Small intestine (tissue), 7 donors: Measurements from ENCODE around the gene PRKG2. TPM values are rescaled to one million over a fixed set of nuclear protein-coding genes. Genes with fewer than 3 reads are reported as not detected.

Source experiments
- DNase-seq, 2 donors: peaks; one replicate each; pipeline versions ENCODE4 v3.0.0 to v3.0.0-alpha.2; 2013
- FAIRE-seq: peaks from 2 replicates; lab custom pipeline; 2012; peaks lifted over from hg19 to GRCh38; lab: Jason Lieb, UNC
- H3K27ac ChIP-seq, 3 donors: one replicate each; pipeline ENCODE4 v1.5.1; 2013; ENCODE audit warnings: low read length in 2 of 3, mild to moderate bottlenecking in 2 of 3, control low read depth in 1 of 3, inconsistent platforms in 1 of 3, low read depth in 1 of 3, moderate library complexity in 1 of 3
- H3K27me3 ChIP-seq, 3 donors: one replicate each; pipeline ENCODE4 v1.6.1; 2013; ENCODE audit warnings: low read length in 3 of 3, inconsistent platforms in 1 of 3; ENCODE audit not compliant: control insufficient read depth in 3 of 3, insufficient read depth in 3 of 3
- H3K36me3 ChIP-seq, 3 donors: one replicate each; pipeline ENCODE4 v1.6.1; 2013; ENCODE audit warnings: low read length in 3 of 3, inconsistent platforms in 1 of 3, low read depth in 1 of 3, mild to moderate bottlenecking in 1 of 3, moderate library complexity in 1 of 3; ENCODE audit not compliant: control insufficient read depth in 3 of 3, insufficient read depth in 2 of 3
- H3K4me1 ChIP-seq, 3 donors: one replicate each; pipeline ENCODE4 v1.6.1; 2013; ENCODE audit warnings: low read length in 2 of 3, inconsistent platforms in 1 of 3, low read depth in 1 of 3, mild to moderate bottlenecking in 1 of 3, moderate library complexity in 1 of 3; ENCODE audit not compliant: control insufficient read depth in 3 of 3, insufficient read depth in 2 of 3
- H3K4me3 ChIP-seq, 3 donors: one replicate each; pipeline ENCODE4 v1.5.1; 2013; ENCODE audit warnings: low read length in 3 of 3, control low read depth in 1 of 3, inconsistent platforms in 1 of 3, low read depth in 1 of 3, mild to moderate bottlenecking in 1 of 3, moderate library complexity in 1 of 3
- H3K9me3 ChIP-seq, 2 donors: one replicate each; pipeline ENCODE4 v1.6.1; 2013; ENCODE audit warnings: low read depth in 1 of 2, low read length in 1 of 2; ENCODE audit not compliant: control insufficient read depth in 2 of 2, insufficient read depth in 1 of 2
- WGBS, 3 donors: extraction: QIAGEN DNeasy Blood & Tissue Kit; methylation state at CpG; one replicate each; pipeline ENCODE4 v1.1.7; 2013; 5-methylcytosine and 5-hydroxymethylcytosine counted together
- polyA plus RNA-seq, 4 donors: library from polyadenylated mRNA; stranded (reverse) in 3 of 4; unstranded in 1 of 4; fragments of 200-250 nt in 3 of 4; fragments of 120-200 nt in 1 of 4; gene quantifications; one replicate each; pipeline versions ENCODE4 v1.2.1 to v1.2.3, GENCODE V29; 2013
- donor health status: healthy with polysubstance abuse.
- donor health status: control.
- donor health status: control.
- donor health status: Bipolar disorder and iron deficiency.
- donor health status: healthy.

PRKG2 gene
- polyA plus RNA-seq, 4 donors: 2.1 to 82.5 (median 20.1) TPM

GRCh38 chr4:81142744-81143143 lies 72.3 kb downstream of the PRKG2 start:
- peak in 1 of 2 donors; percentile 85 for DNase-seq
- H3K27ac ChIP-seq: no peak overlapping the region
- FAIRE-seq: peak; percentile 44
- no peaks in the 10 kb centered on the region for H3K4me1 ChIP-seq
- peaks cover 0 to 12% (median 3%) of the 10 kb centered on the region in 3 donors for H3K36me3 ChIP-seq
- H3K27me3 ChIP-seq: no peaks in the 10 kb centered on the region
- no peak overlapping the region for H3K4me3 ChIP-seq
- H3K9me3 ChIP-seq: no peaks in the 10 kb centered on the region
- WGBS, 3 donors: 17 to 42% (median 25%) methylated on average over 7 of the region's 7 CpGs

- 93 to 95% (median 93%) methylated on average over 4 of the region's 4 CpGs for WGBS, 3 donors
- Histone ChIP-seq H3K4me1 (no peaks in the 10 kb centered on the region), H3K27ac (no peak overlapping the region), H3K4me3 (no peak overlapping the region), H3K27me3 (no peaks in the 10 kb centered on the region), H3K36me3 (peaks cover 0 to 12% (median 4%) of the 10 kb centered on the region in 3 donors), H3K9me3 (no peaks in the 10 kb centered on the region)
- FAIRE-seq (no peak), DNase-seq (no peak)
Observed at GRCh38 chr4:81137894-81138293, 77.1 kb downstream of the PRKG2 start.

- FAIRE-seq (no peak), DNase-seq (no peak)
- H3K27ac ChIP-seq: no peak overlapping the region
- WGBS, 3 donors: 83 to 94% (median 84%) methylated on average over 3 of the region's 3 CpGs
- H3K4me3 ChIP-seq: no peak overlapping the region
- no peaks in the 10 kb centered on the region for H3K4me1 ChIP-seq
- H3K27me3 ChIP-seq: no peaks in the 10 kb centered on the region
- H3K9me3 ChIP-seq: no peaks in the 10 kb centered on the region
- peaks cover 0 to 12% (median 4%) of the 10 kb centered on the region in 3 donors for H3K36me3 ChIP-seq
Observed at GRCh38 chr4:81137446-81137845, 77.6 kb downstream of the PRKG2 start.

- DNase-seq (no peak), FAIRE-seq (no peak)
- WGBS, 3 donors: 76 to 85% (median 79%) methylated on average over 8 of the region's 8 CpGs
Observed at GRCh38 chr4:81136161-81136905, 78.7 kb downstream of the PRKG2 start.

GRCh38 chr4:81135501-81135900 lies 79.5 kb downstream of the PRKG2 start:
- WGBS, 3 donors: 2 to 16% (median 12%) methylated on average over 2 of the region's 2 CpGs
- DNase-seq: peak in 1 of 2 donors; percentile 12
- H3K4me3 ChIP-seq: no peak overlapping the region
- H3K27me3 ChIP-seq: no peaks in the 10 kb centered on the region
- H3K36me3 ChIP-seq: peaks cover 0 to 17% (median 4%) of the 10 kb centered on the region in 3 donors
- H3K9me3 ChIP-seq: peaks cover 0 to 4% of the 10 kb centered on the region in 2 donors
- no peak overlapping the region for H3K27ac ChIP-seq
- H3K4me1 ChIP-seq: no peaks in the 10 kb centered on the region
- no peak for FAIRE-seq

More at GRCh38 chr4:81136161-81136905, 78.7 kb downstream of the PRKG2 start:
- no peaks in the 10 kb centered on the region for H3K9me3 ChIP-seq
- no peaks in the 10 kb centered on the region for H3K4me1 ChIP-seq
- H3K36me3 ChIP-seq: peaks cover 0 to 12% (median 4%) of the 10 kb centered on the region in 3 donors
- no peak overlapping the region for H3K4me3 ChIP-seq
- no peaks in the 10 kb centered on the region for H3K27me3 ChIP-seq
- H3K27ac ChIP-seq: no peak overlapping the region

- 86 to 93% (median 93%) methylated on average over 2 of the region's 2 CpGs for WGBS, 3 donors
- FAIRE-seq (peak; percentile 53), DNase-seq (no peak)
- Histone ChIP-seq H3K36me3 (peaks cover 0 to 16% (median 4%) of the 10 kb centered on the region in 3 donors), H3K4me3 (no peak overlapping the region), H3K4me1 (no peaks in the 10 kb centered on the region), H3K27me3 (no peaks in the 10 kb centered on the region), H3K9me3 (peaks cover 0 to 8% of the 10 kb centered on the region in 2 donors), H3K27ac (no peak overlapping the region)
Observed at GRCh38 chr4:81131563-81131962, 83.5 kb downstream of the PRKG2 start.

- peaks cover 0 to 8% of the 10 kb centered on the region in 2 donors for H3K9me3 ChIP-seq
- peaks cover 0 to 16% (median 0%) of the 10 kb centered on the region in 3 donors for H3K36me3 ChIP-seq
- no peaks in the 10 kb centered on the region for H3K27me3 ChIP-seq
- FAIRE-seq: no peak
- WGBS, 3 donors: 77 to 99% (median 83%) methylated on average over 4 of the region's 4 CpGs
- H3K4me1 ChIP-seq: no peaks in the 10 kb centered on the region
- no peak for DNase-seq
- no peak overlapping the region for H3K4me3 ChIP-seq
- no peak overlapping the region for H3K27ac ChIP-seq
Observed at GRCh38 chr4:81131066-81131465, 84.0 kb downstream of the PRKG2 start.

GRCh38 chr4:81130569-81130968 lies 84.5 kb downstream of the PRKG2 start:
- Histone ChIP-seq H3K36me3 (peaks cover 0 to 16% (median 0%) of the 10 kb centered on the region in 3 donors), H3K4me3 (no peak overlapping the region), H3K4me1 (no peaks in the 10 kb centered on the region), H3K27me3 (no peaks in the 10 kb centered on the region), H3K9me3 (peaks cover 0 to 8% of the 10 kb centered on the region in 2 donors), H3K27ac (no peak overlapping the region)
- no peak for FAIRE-seq
- DNase-seq: no peak
- 56 to 86% (median 80%) methylated on average over 7 of the region's 7 CpGs for WGBS, 3 donors
